ENCODE measurements around the gene EMC9. TPM values are rescaled to one million over a fixed set of nuclear protein-coding genes. Genes with fewer than 3 reads are reported as not detected.

The EMC9 gene
- total and polyA plus RNA-seq, 2 of the 8 experiments (the other 6 are each of a cell fraction or from before 2014, with no cell fraction given) = 38.4 to 47.2 TPM

DNA sequence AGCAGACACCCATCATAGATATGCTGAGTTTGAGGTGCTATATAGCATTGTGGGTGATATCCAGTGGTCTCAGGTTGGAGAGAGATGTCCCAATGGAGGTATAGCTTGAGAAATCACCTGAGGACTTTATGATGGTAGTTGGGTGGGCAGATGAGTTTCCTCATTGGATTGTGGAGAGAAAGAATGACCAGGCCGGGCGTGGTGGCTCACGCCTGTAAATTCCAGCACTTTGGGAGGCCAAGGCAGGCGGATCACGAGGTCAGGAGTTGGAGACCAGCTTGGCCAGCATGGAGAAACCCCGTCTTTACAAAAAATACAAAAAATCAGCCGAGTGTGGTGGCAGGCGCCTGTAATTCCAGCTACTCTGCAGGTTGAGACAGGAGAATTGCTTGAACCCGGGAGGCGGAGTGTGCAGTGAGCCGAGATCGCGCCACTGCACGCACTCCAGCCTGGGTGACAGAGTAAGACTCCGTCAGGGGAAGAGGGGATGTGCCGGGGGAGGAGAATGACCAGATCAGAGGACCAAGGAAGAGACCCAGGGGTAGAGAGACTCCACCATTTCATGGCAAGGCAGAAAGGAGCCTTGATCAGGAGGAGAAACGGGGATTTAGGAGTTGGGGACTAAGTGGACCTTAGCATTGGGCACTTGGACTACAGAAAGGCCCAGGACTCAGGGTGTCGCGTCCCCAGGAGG is 48.0 kb downstream of the EMC9 start:
- TF ChIP-seq GABPA (IDR thresholded peaks at IDR 0.05; ENCODE audit: borderline replicate concordance, insufficient read depth, low read length) (no peak), KDM4A (IDR thresholded peaks at IDR 0.05; ENCODE audit: low read depth, low read length, severe bottlenecking) (peak; percentile 2), RNF2 (IDR thresholded peaks at IDR 0.05; ENCODE audit: borderline replicate concordance, low read depth, low read length, missing control alignments, poor library complexity, severe bottlenecking) (no peak)
- TF ChIP-seq, protein P1, sequence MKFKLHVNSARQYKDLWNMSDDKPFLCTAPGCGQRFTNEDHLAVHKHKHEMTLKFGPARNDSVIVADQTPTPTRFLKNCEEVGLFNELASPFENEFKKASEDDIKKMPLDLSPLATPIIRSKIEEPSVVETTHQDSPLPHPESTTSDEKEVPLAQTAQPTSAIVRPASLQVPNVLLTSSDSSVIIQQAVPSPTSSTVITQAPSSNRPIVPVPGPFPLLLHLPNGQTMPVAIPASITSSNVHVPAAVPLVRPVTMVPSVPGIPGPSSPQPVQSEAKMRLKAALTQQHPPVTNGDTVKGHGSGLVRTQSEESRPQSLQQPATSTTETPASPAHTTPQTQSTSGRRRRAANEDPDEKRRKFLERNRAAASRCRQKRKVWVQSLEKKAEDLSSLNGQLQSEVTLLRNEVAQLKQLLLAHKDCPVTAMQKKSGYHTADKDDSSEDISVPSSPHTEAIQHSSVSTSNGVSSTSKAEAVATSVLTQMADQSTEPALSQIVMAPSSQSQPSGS (IDR thresholded peaks at IDR 0.05; ENCODE audit: low read length) = 0 out of 2 replicates have a peak, but pooled peaks have one; percentile 24
- ChIA-PET CTCF (ENCODE audit: partially characterized antibody) (interaction anchor here (0.6 to 12.8 kb wide), 8 partner anchors 9 to 69 kb away, joined by 3 to 316 read pairs (median 13); partner anchors contain the start of genes CARMIL3, CPNE6, DCAF11 and NRL), POLR2A (ENCODE audit: partially characterized antibody) (interaction anchor here (0.8 to 23.9 kb wide), 24 partner anchors 12 to 190 kb away, joined by 3 to 626 read pairs (median 6); partner anchors contain the start of genes CARMIL3, CPNE6, DCAF11 and DHRS4L2)
- H4K8ac ChIP-seq (ENCODE audit: extremely low read depth, insufficient read depth, low read length) = peak overlapping the region; percentile 81; the same call in 1 of the 2 replicates
- H3K4ac ChIP-seq (replicated peaks; ENCODE audit: insufficient read length, low read depth, low read length) = peak overlapping the region; percentile 55
- H3K56ac ChIP-seq (replicated peaks; ENCODE audit: insufficient read length, low read depth, low read length) = no peak overlapping the region
- H3K79me2 ChIP-seq (ENCODE audit: control insufficient read depth in 1 of 2, insufficient read depth in 2 of 2, low read length in 2 of 2) = peaks cover 0 to 21% of the 10 kb centered on the region in 2 experiments; a peak in 2 of 4 replicates
- H3K79me1 ChIP-seq (ENCODE audit: low read depth, low read length) = peaks cover 5% of the 10 kb centered on the region
- H2AK5ac ChIP-seq (ENCODE audit: low read depth, low read length) = peak overlapping the region; percentile 100
- H3K23me2 ChIP-seq (ENCODE audit: low read depth, low read length) = peaks cover 8% of the 10 kb centered on the region
- H3K9ac ChIP-seq (replicated peaks in 1 of 4; ENCODE audit: extremely low read depth in 1 of 4, low read depth in 3 of 4, low read length in 3 of 4) = peak overlapping the region in 3 of 4 experiments; percentile 36 to 74 (median 60); a peak in 6 of 7 replicates
- H3K4me3 ChIP-seq (ENCODE audit: extremely low read depth in 1 of 4, insufficient read depth in 2 of 4, low read depth in 3 of 4, low read length in 4 of 4) = peak overlapping the region; percentile 9 to 43 (median 32); a peak in 6 of 8 replicates
- FAIRE-seq (no peak), DNase-seq (ENCODE audit: low read depth in 1 of 2, low spot score in 2 of 2) (no peak)
- H2BK12ac ChIP-seq (ENCODE audit: low read depth, low read length) = peak overlapping the region; percentile 99
- peak overlapping the region; percentile 49 for H4K5ac ChIP-seq (ENCODE audit: insufficient read length, low read depth, low read length)
- no peaks in the 10 kb centered on the region for H3K9me3 ChIP-seq (ENCODE audit: insufficient read depth in 2 of 2, low read depth in 1 of 2, low read length in 1 of 2)
- no peak overlapping the region for H3K14ac ChIP-seq (ENCODE audit: insufficient read length)
- H3K36me3 ChIP-seq (ENCODE audit: control insufficient read depth in 2 of 4, insufficient read depth in 4 of 4, low read length in 3 of 4) = peaks cover 3 to 13% (median 6%) of the 10 kb centered on the region in 4 experiments; a peak in 6 of 8 replicates
- H4K20me1 ChIP-seq (replicated peaks in 1 of 2; ENCODE audit: control insufficient read depth in 1 of 2, insufficient read depth in 2 of 2, low read length in 2 of 2) = peaks cover 3 to 7% of the 10 kb centered on the region in 2 experiments
- H3K27ac ChIP-seq (ENCODE audit: low read depth, low read length) = peak overlapping the region; percentile 87; the same call in 1 of the 2 replicates
- no peak overlapping the region for H3K23ac ChIP-seq (ENCODE audit: insufficient read length)
- H2AFZ ChIP-seq (ENCODE audit: low read length) = peak overlapping the region; percentile 98
- H4K91ac ChIP-seq (replicated peaks; ENCODE audit: insufficient read length, low read length) = peak overlapping the region; percentile 93
- H2BK20ac ChIP-seq (ENCODE audit: low read length) = peak overlapping the region; percentile 99
- H3K4me1 ChIP-seq (replicated peaks in 1 of 4; ENCODE audit: control insufficient read depth in 3 of 4, insufficient read depth in 4 of 4, low read length in 3 of 4) = peaks cover 5 to 13% (median 9%) of the 10 kb centered on the region in 4 experiments
- 74% methylated on average over 19 of the region's 19 CpGs; no CpG with 5 or more reads in 1 of the 2 experiments for WGBS, 2 experiments (ENCODE audit: extremely low coverage in 1 of 2, insufficient coverage in 1 of 2, insufficient read length in 1 of 2, insufficient replicate concordance in 2 of 2, low coverage in 1 of 2, low lambda C conversion rate in 2 of 2, missing lambda C conversion rate in 1 of 2)
- H2BK15ac ChIP-seq (ENCODE audit: low read length) = peak overlapping the region; percentile 99; the same call in 1 of the 2 replicates
- H3K27me3 ChIP-seq (replicated peaks in 1 of 4; ENCODE audit: control insufficient read depth in 3 of 4, extremely low read depth in 1 of 4, insufficient read depth in 3 of 4, low read length in 3 of 4) = no peaks in the 10 kb centered on the region
- H2BK120ac ChIP-seq (replicated peaks; ENCODE audit: low read depth, low read length) = peak overlapping the region; percentile 86
- H3K4me2 ChIP-seq (ENCODE audit: insufficient read depth in 1 of 2, low read depth in 2 of 2, low read length in 2 of 2) = peak overlapping the region; percentile 58 to 91; a peak in 3 of 4 replicates
- H3K18ac ChIP-seq (ENCODE audit: extremely low read depth, low read length) = peak overlapping the region; percentile 100
- H2BK5ac ChIP-seq (ENCODE audit: low read depth, low read length) = peak overlapping the region; percentile 99

Measured in H1 (cell line).